ENCODE data around the gene HMGN2.

- TF ChIP-seq, protein P1, sequence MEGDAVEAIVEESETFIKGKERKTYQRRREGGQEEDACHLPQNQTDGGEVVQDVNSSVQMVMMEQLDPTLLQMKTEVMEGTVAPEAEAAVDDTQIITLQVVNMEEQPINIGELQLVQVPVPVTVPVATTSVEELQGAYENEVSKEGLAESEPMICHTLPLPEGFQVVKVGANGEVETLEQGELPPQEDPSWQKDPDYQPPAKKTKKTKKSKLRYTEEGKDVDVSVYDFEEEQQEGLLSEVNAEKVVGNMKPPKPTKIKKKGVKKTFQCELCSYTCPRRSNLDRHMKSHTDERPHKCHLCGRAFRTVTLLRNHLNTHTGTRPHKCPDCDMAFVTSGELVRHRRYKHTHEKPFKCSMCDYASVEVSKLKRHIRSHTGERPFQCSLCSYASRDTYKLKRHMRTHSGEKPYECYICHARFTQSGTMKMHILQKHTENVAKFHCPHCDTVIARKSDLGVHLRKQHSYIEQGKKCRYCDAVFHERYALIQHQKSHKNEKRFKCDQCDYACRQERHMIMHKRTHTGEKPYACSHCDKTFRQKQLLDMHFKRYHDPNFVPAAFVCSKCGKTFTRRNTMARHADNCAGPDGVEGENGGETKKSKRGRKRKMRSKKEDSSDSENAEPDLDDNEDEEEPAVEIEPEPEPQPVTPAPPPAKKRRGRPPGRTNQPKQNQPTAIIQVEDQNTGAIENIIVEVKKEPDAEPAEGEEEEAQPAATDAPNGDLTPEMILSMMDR (optimal IDR thresholded peaks at IDR 0.05 in 1 of 3, IDR thresholded peaks at IDR 0.05 in 1 of 3, conservative IDR thresholded peaks at IDR 0.05 in 1 of 3; ENCODE audit: extremely low read depth in 1 of 3, insufficient read depth in 2 of 3, low read length in 3 of 3) = no peak
- no peak for TF ChIP-seq EZH2 (IDR thresholded peaks at IDR 0.05; ENCODE audit: low read length)
These were observed 11.7 kb downstream of the HMGN2 start for GRCh38 chr1:26483980-26484379.
